CD4-positive, alpha-beta T cell treated with Interleukin-4 for 1 hour (primary cell): ENCODE results near the gene OCRL.

ENCODE experiments used
- DNase-seq, 2 donors: peaks; one replicate each; pipeline ENCODE4 v3.0.0-alpha.2; 2020 to 2022

Gene OCRL

DNA sequence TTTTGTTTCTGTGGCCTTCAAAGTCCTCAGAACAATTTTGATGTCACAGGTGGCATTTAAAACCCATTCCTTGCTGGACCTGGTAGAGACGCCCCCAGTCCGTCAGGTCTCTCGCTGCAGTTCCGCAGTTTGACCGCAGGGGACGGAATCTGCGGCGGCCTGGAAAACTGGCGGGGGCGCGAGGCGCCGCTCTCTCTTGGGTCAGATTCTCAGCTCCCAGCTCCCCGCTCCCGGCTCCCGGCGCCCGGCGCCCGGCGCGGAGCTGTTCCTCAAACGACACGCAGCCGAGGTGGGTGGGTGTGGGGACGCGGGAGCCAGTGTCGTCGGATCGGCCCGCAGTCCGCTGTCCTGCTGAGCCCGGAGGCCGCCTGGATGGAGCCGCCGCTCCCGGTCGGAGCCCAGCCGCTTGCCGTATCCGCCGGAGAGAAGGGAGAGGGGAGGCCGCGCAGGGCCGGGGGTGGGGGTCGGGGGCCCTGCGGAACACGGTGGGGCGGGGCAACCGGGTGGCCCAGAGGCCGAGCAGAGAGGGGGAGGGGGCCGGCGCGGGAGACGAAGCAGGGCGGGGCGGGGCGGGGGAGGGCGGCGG is at the start of gene OCRL:
TSS of gene OCRL (plus strand) at position 192 of the 586 bp plus-strand sequence. CDS start at position 373, 181 bp downstream.
- DNase-seq, result peak; percentile 53 to 54

DNA sequence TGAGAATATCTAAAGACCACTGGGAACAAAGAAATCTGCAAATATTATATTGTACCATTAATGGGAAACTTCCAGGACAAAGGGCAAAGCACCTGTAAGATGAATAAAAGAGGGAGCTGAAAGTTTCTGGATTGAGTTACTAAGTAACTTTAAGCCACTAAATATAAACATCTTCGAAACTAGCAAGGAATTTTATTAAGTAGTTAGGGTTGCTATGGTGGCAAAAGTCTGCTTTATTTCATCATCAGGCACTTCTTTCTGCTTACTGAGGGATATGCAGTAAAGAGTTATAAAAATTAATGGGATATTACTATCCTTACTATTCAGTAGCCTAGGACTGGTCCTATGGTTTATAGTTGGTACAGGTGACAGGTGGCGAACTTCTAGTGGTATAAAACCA is 49.7 kb upstream of the OCRL start:
- no peak for DNase-seq

DNA sequence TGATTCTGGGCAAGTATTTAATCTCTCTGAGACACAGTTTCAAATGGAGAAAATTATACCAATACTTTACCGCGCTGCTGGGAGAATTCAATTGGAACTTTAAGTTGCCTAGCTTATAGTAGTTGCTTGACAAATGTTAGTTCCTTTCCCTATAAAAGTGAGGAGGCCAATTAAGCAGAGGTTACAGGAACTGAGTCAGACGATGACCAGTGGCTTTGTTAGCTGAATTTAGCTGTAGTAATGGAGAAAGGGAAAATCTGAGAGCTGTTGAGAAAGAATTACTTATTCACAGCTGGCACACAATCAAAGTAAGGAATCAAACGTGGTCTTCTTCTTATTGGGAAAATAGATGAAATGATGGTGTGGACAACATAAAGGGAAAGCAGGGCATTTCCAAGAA is 46.4 kb upstream of the OCRL start:
- no peak for DNase-seq

DNA sequence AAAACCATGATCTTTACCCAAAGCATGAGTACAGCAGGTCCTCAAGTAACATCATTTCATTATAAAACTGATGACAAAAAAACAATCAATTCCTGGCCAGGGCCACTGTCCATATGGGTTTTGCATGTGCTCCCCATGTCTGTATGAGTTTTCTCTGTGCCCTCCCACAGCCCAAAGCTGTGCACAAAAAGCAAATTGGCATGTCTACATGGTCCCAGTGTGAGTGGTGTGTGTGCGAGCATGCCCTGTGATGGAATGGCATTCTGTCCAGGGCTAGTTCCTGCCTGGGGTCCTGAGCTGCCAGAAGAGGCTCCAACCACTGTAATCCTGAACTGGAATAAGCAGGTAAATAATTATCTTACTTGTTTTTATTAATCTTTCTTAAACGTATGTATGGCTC is 45.2 kb upstream of the OCRL start:
- DNase-seq, result no peak

DNA sequence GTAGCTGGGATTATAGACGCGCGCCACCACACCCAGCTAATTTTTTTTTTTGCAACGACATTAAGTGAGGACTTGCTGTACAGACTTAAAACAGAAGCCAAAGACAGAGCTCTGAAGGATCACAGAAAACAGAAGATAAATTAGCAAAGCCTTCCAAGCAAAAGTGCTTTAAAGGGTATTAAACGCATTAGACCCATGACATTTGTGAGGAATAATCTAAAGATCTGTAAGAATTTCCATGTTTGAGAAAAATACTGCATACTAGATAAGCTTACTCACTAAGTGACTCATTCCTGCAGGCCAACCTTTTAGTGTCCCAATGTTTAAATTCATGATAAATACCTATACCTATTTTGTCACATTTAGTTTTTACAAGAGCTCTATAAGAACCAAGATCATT is 44.2 kb upstream of the OCRL start:
- DNase-seq, result no peak

DNA sequence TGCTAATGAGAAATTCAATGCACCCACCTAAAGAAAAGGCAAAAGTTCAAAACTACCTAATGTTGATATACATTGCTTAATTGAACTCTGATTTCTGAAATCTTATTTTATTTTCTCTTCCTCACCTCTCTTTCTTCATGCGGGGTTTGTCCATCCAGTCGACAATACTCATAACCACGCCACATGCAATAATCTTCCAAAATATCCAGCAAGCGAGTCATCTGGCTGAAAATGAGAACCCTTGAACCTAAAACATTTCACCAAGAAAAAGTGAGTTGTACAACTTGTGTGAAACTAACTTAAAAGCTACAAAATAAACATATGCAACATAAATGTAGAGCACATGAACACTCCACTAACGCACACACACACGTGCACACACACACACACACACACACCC is 43.4 kb upstream of the OCRL start:
- DNase-seq, result no peak

DNA sequence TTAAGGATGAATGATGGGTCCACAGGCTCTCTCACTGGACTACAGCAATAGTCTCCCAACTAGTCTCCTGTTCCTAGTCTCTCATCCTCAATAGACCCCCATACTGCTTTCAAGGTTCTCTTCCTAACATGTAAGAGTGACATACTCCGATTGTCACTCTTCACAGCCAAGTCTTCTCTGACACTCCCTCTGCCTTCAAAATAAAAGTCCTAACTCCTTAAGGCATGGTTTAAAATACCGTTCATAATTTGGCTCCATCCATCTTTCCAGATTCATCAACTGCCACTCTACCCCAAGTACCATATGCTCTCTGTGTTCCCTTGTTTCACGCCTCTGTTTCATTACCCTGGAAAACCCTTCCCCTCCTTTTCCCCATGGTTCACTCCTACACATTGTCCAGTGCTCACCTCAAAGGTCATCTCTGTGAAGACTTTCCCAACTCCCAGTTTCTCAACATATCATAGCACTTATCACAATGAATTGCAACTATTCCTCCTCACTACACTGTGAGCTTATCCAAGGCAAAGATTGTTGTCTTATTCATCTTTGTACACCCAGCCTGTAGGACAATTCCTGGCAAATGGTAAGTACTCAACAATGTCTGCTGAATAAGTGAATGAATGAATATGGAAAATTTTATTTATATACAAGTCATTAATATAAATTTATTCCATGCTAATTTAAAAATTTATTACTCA is 42.8 kb upstream of the OCRL start:
- DNase-seq, result no peak

DNA sequence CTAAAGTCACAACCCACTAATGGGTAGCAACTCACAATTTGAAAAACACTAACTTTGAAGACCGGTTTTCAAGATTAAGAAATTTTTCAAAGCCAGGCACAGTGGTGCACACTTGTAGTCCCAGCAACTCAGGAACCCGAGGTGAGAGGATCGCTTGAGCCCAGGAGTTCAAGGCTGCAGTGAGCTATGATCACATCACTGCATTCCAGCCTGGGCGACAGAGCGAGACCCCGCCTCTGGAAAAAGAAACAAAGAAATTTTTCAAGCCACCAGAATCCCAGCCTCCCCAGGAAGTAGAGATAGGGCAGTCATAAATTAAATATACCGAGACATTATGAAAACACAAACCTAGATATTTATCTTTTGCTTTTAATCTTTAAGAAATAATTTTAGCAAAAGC is 29.7 kb upstream of the OCRL start:
- DNase-seq, result no peak

DNA sequence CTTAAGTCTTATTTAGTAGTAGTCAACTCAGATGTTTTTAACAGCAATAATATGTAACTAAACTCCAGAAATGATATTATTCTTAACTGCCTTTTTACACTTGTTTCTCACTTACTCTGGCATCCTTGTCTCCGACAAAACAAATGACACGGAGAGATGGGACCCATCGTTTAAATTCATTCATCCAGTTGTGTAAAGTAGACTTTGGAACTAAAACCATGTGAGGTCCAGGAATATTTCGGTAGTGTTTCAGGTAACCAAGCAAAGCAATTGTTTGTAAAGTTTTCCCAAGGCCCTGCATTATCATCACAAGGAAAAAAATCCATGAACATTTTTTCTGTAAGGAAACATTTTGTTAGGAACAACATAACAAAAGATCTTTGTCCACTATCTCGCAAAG is 28.4 kb upstream of the OCRL start:
- DNase-seq, result no peak

DNA sequence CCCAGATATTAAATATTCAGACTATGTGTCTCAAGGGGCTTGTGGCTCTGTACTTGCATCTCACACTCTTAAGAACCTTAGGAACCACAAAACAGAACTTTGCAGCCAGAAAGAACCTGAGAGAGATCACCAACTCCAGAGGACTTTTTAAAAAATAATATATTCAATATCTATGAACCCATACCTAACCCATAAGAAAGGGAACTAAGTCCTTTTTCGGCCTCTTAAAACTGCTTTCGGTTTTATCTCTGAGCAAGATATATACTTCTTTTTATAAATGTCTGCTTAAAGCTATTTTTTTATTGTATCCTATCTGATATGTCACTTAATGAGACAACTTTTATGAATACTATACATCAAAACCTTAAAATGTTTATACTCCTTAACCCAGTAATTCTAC is 27.6 kb upstream of the OCRL start:
- DNase-seq, result no peak

DNA sequence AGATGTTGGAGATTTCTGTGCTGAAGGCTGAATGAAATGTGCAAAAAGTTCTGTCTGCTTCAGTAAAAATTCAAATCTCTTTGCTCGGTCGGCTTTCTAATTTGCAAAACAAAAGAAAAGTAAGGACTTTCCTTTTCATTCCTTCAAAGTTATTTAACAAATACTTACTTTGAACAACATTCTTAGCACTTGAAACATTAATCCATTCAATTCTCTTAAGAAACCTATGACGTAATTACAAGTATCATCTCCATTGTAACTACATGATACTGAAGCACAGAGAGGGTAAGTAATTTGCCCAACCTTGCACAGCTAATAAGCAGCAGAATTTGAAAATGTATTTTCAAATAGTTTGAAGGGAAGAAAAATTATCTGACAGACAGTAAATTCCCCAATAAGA is 23.7 kb upstream of the OCRL start:
- no peak for DNase-seq

DNA sequence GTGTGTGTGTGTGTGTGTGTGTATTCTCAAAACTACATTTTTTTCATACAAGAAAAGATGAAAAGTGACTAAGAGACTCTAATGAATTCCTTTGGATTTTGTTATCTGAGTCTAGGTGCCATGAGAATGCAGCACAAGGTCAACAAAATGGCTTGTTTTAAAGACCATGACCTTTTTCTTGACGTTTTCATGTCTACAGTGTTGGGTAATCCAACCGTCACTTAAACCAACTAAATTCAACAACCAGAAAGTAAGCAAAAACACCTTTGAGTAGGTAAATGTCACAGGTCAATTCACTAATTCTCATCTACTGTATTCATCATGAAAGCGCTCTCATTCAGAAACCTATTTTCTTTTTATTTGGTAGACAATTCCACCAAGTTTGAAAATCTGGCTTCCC is 19.9 kb upstream of the OCRL start:
- DNase-seq, result no peak

DNA sequence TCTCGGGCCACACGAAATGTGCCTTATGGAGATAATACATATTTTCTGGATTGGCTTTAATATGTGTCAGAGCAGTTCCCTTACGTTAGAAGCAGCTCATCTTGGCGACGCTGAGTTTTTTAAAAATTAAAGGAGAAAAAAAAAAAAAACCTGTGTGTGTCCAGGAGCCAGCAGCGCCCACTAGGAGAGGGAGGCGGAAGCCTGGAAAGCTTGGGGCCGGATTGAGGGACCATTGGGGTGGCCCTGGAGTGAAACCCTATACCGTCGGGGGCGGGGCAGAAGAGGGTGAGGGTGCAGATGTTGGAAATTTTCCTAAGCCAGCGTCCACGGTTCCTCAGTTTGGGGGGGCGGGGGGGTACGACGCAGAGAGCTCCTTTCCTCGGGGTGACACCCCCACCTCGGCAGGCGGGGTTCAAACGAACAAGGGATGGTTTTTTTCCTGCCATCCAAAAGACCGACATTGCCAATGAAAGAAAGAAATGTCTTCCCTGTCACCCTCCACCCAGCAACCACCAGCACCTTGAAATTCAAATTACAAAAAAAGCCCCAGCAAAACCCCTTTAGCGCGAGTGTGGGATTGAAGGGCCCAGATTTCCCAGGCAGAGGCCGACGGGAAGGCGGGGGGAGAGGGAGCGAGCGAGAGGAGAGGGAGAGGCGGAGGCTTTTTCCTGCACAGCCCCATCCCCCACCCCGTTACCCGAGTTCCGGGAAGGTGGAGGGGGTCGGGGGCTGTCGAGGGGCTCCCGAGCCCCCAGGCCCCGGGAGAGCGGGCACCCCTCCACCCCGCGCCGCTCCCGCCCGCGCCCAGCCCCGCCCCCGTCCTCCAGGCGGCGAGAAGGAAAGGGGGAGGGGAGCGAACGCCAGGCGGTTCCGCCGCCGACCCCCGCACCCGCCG is 17.6 kb upstream of the OCRL start:
- DNase-seq, result no peak

DNA sequence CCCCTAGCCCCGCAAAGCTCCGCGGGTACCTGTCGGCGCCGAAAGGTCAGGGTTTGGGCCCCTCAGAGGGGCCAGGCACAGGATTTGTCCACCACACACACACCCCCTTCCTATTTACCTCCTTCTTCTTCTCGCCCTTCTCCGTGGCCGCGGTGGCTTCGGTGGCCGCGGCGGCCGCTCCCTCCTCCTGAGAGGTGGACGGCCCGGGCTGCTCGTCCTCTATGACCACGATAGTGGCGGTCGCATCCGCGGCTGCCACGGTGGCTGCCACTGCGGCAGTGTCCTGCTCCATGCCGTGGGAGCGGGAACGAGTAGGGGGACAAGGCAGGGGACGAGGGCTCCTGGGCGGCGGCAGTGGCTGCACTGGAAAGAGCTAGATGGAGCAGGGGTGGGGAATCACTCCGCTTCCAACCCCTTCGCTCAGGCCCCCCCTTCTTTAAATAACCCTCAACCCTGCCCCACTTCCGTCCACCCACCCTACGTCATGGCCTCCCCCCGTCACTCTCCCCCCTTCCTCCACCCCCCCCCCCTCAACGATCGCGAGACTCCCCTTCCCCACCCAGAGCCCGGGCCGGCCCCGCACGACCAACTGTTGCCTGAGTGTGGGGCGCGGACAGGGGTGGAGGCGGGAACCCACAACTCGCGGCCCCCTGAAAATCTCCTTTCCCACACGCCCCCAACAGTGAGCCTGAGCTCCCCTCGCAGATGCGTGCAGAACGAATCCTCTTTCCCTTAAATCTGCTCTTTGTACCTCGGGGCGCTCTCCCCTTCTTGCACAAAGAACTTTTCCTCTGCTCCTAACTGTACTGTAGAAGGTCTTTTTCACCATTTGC is 16.8 kb upstream of the OCRL start, which contains the start of gene SMARCA1:
TSS of gene SMARCA1 (minus strand) at position 412 of the 833 bp plus-strand sequence. CDS start at position 292, 120 bp downstream.
- no peak for DNase-seq

DNA sequence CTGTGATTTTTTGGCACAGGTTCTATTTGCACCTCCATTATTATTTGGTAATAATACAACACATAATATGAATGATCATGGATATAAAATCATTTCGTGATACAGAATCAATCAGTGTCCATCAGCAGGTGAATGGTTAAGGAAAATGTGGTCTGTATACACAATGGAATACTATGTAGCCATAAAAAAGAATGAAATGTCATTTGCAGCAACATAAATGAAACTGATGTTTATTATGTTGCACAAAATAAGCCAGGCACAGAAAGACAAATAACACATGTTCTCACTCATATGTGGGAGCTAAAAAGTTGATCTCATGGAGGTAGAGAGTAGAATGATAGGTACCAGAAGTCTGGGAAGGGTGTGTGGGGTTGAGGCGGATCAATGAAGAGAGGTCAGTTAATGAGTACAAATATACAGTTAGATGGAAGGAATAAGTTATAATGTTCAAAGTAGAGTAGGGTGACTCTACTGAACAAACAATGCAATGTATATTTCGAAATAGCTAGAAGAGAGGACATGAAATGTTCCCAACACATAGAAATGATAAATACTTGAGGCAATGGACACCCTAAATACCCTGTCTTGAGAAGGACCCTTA is 15.7 kb upstream of the OCRL start:
- DNase-seq, result no peak

DNA sequence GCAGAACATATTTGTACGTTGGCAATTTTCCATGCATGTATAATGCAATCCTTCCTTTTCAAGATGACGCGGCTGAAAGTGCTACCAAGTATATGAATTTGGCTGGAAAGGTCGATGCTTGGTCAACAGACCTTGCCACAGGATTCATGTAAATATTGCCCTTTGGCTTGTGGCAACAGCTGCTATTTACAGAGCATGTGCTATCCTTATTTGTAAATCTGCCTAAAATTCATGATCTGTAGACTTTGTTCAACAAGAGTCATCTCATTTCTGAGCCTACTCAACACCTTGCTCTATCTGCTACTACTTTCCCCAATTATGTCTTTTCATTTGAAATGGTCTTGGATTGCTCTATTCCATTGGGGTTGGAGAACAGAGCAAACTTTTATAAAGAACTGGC is 14.9 kb upstream of the OCRL start:
- DNase-seq, result no peak

DNA sequence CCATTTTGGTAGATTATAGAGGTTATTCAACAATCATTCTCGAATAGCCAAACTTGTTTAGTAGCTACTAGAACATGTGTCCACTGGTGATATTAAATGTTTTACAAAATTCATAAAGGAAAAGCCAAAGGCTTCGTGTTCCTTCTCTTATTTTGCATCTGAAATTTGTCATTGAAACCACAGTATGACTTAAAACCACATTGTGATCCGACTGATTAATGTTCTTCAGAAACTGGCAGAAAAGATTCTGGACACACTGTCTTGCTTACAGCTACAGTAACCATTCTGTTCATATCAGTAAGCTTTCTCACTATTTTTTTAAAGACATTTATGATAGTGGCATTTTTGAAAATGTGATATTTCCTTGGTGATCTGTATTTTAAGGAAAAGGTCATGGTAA is 14.2 kb upstream of the OCRL start:
- DNase-seq, result no peak

DNA sequence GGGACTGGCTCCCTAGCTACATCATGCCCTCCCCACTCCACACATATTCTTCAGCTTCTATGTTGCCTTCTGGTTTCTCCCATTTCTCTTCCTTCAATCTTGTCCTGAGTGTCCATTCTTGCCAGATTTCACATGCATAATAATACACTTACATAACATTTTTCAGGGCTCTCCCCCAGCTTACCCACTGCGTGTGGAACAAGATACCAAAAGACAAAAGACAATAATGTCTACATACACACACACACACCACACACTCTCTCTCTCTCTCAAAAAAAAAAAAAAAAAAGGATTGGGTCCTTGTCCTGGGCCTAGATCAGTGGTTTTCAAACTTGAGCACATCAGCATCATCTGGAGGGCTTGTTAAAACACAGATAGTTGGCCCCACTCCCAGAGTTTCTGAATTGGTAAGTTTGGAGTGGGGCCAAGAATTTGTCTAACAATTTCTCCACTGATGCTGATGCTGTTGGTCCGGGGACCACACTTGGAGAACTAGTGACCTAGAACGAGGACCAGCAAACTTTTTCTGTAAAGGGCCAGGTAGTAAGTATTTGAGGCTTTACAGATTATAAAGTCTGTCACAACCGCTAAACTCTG is 10.3 kb upstream of the OCRL start:
- no peak for DNase-seq

DNA sequence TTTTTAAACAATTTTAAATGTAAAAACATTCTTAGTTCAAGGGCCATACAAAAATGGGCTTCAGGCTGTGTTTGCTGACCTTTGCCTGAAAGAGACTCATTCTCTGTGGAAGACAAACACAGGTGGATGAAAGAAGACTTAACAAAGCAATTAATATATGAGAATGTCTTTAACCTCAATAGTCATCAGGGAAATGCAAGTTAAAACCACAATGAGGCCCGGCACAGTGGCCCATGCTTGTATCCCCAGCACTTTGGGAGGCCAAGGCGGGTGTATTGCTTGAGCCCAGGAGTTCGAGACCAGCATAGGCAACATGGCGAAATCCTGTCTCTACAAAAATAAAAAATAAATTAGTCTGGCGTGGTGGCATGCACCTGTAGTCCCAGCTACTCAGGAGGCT is 9.6 kb upstream of the OCRL start:
- DNase-seq, result no peak

DNA sequence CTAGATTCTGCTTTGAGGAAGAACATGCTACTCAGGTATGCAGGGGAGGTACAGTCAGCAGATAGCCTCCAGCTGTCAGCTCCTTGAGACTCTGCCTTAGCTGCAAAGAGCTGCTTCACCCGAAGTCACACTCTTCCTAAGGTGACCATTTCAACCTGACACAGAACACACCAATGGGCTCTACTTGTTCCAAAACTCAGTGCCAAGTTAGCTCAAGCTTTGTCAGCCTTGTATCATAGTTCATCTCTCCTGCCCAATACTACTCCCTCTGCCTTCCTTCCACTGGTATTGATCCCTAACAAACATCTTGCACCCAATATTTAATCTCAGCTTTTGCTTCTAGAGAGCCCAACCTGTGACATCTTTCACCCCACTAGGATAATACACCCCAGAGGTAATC is 8.9 kb upstream of the OCRL start:
- DNase-seq, result no peak

DNA sequence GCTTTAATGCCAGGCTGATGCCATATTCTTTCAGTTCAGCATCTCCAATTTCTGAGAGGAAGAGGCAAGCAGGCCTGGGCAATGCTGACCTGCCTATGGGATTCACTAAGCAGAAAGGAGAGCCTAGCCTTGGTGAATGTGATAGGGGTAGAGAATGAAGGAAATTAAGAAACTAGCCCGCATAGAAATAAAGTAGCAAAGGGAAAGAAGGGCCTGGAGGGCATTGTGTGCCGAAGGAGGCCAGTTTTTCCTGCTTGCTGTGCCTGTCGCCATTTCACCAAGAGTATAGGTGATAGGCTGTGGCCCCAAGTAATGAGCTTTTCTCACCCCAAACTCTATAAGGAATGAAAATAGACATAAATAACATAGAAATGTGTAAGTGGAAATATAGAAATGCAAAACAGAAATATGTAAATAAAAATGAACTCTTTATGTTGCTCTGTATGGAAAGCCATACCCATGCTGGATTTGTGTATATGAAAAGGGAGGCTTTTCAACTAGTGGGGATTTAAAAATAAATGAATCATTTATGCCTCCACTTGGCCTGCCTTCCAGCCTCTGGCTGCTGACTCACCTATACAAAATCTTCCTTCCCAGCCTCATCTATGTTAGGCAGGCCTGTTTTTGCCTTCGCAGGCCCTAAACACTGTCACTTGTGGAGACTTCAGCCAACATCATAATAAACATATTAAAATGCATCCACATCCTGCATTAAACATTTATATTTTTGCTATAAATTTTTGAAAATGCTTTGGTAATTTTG is 5.1 kb upstream of the OCRL start:
- no peak for DNase-seq
